Vagina (tissue), 2 donors: ENCODE results near the gene RALGPS2.

Experiments
- POLR2A ChIP-seq, 2 donors: fragments of 450-650 bp; IDR thresholded peaks; one replicate each; pipeline ENCODE4 v1.6.1; 2017; ENCODE audit warnings: antibody characterized with exemption in 2 of 2, mild to moderate bottlenecking in 2 of 2, moderate library complexity in 2 of 2
- POLR2AphosphoS5 ChIP-seq, 2 donors: sonication (generic); formaldehyde crosslinking; IDR thresholded peaks; one replicate each; pipeline ENCODE4 v1.9.0; 2017; ENCODE audit warnings: antibody characterized with exemption in 2 of 2, mild to moderate bottlenecking in 2 of 2, low read depth in 1 of 2; ENCODE audit not compliant: insufficient read depth in 1 of 2

- TF ChIP-seq POLR2AphosphoS5 (IDR thresholded peaks at IDR 0.05; ENCODE audit: insufficient read depth in 1 of 2, low read depth in 1 of 2) (no peak), POLR2A (IDR thresholded peaks at IDR 0.05) (no peak)
These were observed 43.4 kb downstream of the RALGPS2 start for GRCh38 chr1:178768423-178768822.
